ENCODE measurements around the gene GRIP2.

The GRIP2 gene

DNA sequence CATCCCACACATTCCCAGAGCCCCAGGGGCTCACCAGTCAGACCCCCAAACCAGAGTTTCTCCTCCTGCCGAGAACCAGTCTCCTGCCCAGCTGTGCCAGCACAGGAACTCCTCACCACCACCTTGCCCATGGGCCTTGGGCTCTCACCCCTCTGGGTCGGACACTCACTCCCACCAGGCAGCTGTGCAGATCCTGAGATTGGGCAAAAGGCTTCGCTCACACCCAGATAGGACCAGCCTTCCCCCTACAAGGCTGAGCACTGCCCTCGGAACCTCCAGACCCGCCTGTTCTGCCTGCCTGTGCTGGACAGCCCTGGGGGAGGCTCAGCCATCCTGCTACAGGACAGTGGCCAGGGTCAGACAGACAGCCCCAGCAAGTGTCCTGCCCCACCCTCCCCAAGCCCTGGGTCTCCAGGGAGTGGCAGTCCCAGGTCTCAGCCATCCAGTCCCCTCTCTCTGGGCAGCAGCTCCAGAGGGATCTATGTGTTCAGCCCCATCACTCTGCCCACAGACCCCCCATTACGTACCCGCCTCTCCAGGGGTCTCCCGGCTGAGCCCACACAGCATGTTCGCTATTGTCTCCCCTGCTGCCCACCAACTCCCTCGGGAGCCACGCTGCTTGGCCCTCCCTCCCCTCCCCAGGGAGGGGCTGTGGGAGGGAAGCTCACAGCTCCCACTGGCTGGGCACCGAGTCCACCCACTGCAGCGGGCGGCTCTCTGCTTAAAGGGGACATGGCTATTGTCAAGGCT is at the start of gene GRIP2:
Gene GRIP2 (minus strand): TSS at position 601 of the 750 bp plus-strand sequence. CDS start 34 bp downstream, at position 567.
- in situ Hi-C loops (cut with HindIII; ENCODE audit: low sequenced_read_pairs): no loop called here
- no peak within 1 kb of the TSS for H3K4me3 ChIP-seq (ENCODE audit: low read depth, low read length)

GRCh38 chr3:14588425-14589112 is 48.4 kb upstream of the GRIP2 start:
- DNase-seq (ENCODE audit: low read depth): no peak
- H3K4me3 ChIP-seq (ENCODE audit: low read depth, low read length): no peak overlapping the region
- TF ChIP-seq, protein P1, sequence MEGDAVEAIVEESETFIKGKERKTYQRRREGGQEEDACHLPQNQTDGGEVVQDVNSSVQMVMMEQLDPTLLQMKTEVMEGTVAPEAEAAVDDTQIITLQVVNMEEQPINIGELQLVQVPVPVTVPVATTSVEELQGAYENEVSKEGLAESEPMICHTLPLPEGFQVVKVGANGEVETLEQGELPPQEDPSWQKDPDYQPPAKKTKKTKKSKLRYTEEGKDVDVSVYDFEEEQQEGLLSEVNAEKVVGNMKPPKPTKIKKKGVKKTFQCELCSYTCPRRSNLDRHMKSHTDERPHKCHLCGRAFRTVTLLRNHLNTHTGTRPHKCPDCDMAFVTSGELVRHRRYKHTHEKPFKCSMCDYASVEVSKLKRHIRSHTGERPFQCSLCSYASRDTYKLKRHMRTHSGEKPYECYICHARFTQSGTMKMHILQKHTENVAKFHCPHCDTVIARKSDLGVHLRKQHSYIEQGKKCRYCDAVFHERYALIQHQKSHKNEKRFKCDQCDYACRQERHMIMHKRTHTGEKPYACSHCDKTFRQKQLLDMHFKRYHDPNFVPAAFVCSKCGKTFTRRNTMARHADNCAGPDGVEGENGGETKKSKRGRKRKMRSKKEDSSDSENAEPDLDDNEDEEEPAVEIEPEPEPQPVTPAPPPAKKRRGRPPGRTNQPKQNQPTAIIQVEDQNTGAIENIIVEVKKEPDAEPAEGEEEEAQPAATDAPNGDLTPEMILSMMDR (IDR thresholded peaks at IDR 0.05; ENCODE audit: low read depth, low read length, missing control alignments): no peak
- in situ Hi-C loops (cut with HindIII; ENCODE audit: low sequenced_read_pairs): no loop called here

More for the DNA sequence above, at the start of gene GRIP2:
- TF ChIP-seq, protein P1 (IDR thresholded peaks at IDR 0.05; ENCODE audit: low read depth, low read length, missing control alignments): no peak
- DNase-seq (ENCODE audit: low read depth): no peak

DNA sequence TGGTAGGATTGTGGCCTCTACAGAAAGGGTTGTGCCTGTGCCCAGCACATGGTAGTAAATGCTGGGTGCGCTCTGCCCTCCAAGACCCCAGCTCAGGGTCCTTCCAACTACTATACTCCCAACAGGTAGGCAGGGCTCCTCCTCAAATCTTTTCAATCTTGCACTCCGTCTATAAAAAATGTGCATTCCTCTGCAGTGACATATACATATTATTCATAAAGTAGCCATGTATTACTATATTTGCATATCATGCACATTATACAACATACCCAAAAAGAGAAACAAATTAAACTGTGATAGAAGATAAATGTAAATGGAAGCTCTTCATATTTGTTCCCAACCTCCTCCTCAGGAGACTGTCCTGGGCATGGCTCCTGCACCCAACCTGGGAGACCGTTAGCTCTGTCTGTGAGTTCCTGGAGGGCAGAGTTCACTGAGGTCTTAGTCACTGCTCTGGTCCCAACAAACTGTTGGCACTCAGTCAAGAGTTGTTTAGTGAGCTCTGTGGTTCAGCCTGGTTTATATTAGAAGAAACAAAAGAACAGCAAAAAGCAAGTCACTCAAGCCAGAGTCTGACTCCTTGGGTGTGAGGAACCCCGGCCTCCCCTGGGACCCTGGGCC is 47.7 kb upstream of the GRIP2 start:
- in situ Hi-C loops (cut with HindIII; ENCODE audit: low sequenced_read_pairs): no loop called here
- TF ChIP-seq, protein P1 (IDR thresholded peaks at IDR 0.05; ENCODE audit: low read depth, low read length, missing control alignments): no peak
- no peak overlapping the region for H3K4me3 ChIP-seq (ENCODE audit: low read depth, low read length)
- no peak for DNase-seq (ENCODE audit: low read depth)

- TF ChIP-seq, protein P1 (IDR thresholded peaks at IDR 0.05; ENCODE audit: low read depth, low read length, missing control alignments): no peak
- in situ Hi-C loops (cut with HindIII; ENCODE audit: low sequenced_read_pairs): no loop called here
- H3K4me3 ChIP-seq (ENCODE audit: low read depth, low read length): no peak overlapping the region
- no peak for DNase-seq (ENCODE audit: low read depth)
Measured at GRCh38 chr3:14586611-14587010, 46.5 kb upstream of the GRIP2 start.

GRCh38 chr3:14583548-14584091 is 43.5 kb upstream of the GRIP2 start:
- H3K4me3 ChIP-seq (ENCODE audit: low read depth, low read length): no peak overlapping the region
- no peak for DNase-seq (ENCODE audit: low read depth)
- TF ChIP-seq, protein P1 (IDR thresholded peaks at IDR 0.05; ENCODE audit: low read depth, low read length, missing control alignments): no peak
- in situ Hi-C loops (cut with HindIII; ENCODE audit: low sequenced_read_pairs): no loop called here

DNA sequence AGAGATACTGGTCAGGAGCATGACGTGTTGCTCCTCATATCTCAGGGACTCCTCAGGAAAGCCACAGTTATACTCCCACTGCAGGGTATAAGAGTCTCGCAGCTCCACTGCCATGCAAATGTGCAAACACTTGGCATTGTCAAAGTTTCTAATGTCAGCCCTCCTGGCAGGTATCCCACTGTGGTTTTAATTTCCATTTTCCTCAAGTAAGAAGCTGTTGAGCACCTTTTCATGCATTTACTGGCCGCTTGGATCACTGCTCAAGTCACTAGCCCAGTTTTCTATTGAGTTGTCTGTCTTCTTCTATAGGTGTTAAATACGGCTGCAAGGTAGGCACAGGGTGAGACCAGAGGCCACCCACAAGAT is 41.9 kb upstream of the GRIP2 start:
- H3K4me3 ChIP-seq (ENCODE audit: low read depth, low read length): no peak overlapping the region
- DNase-seq (ENCODE audit: low read depth): no peak
- in situ Hi-C loops (cut with HindIII; ENCODE audit: low sequenced_read_pairs): no loop called here
- TF ChIP-seq, protein P1 (IDR thresholded peaks at IDR 0.05; ENCODE audit: low read depth, low read length, missing control alignments): no peak

Measured in astrocyte of the cerebellum (primary cell).